CD4-positive, alpha-beta T cell treated with Interleukin-6 at 100 ng/mL for 8 hours (primary cell): ENCODE measurements around the gene TUB.

ENCODE experiments used
- DNase-seq: peaks from one replicate; pipeline ENCODE4 v3.0.0-alpha.2; 2020; ENCODE audit warnings: mixed read lengths, low spot score

The TUB gene, protein sequence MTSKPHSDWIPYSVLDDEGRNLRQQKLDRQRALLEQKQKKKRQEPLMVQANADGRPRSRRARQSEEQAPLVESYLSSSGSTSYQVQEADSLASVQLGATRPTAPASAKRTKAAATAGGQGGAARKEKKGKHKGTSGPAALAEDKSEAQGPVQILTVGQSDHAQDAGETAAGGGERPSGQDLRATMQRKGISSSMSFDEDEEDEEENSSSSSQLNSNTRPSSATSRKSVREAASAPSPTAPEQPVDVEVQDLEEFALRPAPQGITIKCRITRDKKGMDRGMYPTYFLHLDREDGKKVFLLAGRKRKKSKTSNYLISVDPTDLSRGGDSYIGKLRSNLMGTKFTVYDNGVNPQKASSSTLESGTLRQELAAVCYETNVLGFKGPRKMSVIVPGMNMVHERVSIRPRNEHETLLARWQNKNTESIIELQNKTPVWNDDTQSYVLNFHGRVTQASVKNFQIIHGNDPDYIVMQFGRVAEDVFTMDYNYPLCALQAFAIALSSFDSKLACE

DNA sequence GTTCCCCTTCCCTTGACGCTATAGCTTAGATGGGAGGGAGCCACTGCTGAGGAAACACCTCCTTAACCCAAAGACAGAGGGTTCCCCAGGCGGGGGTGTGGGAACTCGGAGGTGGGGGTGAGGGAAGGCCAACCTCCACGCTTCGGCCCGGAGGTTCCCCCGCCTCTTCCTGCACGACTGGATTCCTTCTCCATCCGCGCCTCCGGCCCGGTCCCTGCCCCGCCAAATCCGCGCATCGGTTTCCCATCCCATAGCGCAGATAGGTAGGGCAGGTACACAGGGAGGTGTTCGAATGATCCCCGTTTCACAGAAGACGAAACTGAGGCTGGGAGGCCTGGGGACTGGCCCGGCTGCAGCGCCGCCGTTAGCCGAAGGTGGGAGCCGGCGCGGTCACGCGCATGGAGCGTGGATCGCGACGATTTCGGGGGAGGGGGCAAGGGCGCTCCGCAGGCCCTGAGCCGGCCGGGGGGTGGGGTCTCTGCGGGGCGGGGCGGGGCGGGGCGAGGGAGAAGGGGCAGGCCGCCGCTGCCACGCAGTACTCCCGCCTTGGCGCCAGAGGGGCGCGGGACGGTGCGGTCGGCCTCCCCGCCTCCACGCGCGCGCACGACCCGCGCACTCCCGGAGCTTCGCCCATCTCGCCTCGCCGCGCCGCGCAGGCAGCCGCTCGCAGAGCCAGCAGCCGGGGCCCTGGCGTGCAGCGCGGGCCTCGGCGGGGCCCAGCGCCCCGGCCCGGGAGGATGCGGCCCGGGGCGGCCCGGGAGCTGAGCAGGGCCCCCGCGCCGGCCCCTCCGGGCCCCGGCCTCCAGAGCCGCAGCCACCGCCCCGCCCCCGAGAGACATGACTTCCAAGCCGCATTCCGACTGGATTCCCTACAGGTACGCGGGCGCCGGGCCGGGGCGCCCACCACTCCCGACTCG lies at the start of gene TUB:
TSS of gene TUB (plus strand) at position 538 of the 917 bp plus-strand sequence. CDS start at position 838, 300 bp downstream.
- no peak for DNase-seq

DNA sequence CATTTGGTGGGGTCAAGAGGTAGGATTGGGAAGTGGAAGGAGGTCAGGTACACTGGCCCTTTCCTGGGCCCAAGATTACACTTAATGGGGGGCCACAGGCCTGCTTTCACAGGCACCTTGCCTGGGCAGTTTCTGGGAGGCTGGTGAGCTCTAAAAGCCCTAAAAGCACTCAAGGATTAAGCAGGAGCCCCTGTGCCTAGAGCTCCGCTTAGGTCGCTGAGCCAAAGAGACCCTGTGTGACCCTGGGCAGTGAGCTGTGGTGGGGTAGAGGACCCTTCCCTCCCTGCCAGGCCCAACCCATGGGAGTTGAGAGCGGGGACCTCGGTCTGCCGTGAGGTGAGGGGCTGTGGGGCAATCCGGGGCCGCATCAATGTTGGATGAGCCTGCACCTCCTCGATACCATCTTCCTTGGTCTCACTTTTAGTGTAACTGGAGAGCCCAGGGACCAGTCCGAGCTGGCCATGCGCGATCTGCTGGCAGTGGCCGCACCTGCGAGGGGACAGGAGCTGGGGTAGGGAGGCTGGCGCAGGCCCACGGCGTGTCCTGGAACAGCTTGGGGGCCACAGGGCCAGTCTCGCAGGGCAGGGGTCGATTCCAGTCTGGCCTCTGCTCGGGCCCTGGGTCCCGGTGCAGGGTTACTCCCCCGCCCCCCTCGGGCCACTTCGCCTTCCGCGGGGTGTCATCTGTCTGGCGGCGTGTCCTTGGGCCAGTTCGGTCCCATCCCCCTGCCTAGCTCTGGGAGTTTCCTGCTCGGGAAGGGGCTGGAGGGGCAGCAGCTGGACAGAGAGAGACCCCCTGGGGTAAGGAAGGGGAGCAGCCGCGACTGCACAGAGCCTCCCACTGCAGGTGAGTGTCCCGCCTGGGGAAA lies 49.5 kb upstream of the TUB start:
- no peak for DNase-seq

DNA sequence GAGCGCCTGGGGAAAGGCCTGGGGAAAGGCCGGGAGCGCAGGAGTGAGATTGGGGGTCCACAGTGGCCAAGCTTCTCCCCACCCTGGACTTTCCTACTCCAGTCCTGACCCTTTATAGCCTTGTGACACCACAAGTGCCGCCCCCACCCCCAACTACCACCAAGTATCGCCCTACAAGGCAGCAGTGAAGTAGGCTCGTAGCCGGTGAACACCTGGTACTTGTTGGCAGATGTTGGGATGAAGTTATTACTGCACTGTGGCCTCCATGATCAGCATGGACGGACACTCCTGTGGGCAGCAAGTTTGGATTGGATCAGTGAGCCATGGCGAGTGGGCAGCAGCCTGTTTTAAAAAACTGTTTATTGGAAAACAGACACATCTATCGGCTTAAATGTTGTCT lies 48.9 kb upstream of the TUB start:
- no peak for DNase-seq

DNA sequence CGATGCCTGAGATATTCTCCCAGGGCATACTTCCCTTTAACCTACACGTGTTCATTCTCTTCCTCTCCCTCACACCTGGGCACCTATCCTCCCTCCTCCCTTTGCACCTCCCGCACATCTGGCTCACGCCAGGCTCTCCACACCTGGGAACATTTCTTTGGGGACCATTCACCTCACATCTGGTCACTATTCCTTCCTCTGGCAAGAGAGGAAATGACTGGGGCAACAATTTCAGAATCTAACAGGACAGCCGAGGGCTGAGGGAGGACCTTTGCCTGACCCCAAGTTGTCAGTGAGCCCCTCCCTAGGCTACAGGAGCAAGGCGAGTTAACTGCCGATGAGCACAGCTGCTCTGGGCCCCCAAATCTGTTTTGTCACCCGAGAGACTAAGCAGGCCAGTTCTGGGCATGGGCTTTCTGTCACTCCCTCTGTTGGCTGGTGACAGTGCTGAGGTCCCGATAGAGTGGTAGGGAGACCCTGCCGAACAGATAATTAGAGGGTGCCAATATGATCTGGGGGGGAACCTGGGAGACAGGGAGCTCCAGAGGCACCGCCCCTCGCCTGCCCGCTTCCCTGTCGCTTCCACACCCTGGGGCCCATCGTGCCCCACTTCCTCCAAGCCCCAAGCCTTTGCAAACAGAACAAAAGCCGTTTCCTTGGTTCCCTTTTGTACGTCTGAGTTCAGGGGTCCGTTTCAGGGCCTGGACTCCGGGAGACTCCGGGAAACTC lies 48.3 kb upstream of the TUB start:
- DNase-seq = no peak

DNA sequence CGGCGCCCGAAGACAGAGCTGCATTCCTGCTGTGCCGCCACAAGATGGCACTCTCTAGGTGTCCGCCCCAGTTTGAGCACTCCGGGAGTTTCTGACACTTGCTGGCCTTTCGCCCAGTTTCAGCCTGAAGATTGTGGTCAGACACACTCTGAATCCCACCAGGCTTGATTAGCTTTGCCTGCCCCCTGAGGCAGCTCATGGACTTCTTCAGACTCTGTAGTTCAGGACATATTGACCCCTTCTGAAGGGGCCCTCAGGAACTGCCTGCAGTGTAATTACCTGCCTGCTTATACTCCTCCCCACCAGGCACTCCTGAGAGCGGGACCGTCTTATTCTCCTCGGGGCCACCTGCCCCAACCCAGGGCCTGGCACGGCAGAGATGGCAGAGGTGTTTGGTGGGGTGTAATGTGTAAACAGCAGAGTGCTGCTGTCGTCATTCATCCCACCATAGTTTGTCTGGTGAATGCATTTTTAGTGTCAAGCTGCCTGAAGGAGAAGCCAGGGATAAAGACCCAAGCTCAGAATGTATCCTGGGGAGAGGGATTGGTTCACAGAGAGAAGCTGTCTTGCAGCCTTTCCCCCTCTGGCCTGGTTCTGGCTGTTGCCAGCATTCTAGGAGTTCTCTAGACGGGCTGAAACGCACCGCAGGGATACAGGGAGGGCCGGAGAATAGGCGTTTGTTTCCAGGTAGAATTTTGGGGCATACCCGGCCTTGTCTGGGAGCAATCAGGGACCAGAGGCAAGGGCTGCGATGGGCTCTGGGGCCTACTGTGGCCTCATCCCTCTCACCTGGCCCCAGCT lies 47.5 kb upstream of the TUB start:
- peak; percentile 43 for DNase-seq

DNA sequence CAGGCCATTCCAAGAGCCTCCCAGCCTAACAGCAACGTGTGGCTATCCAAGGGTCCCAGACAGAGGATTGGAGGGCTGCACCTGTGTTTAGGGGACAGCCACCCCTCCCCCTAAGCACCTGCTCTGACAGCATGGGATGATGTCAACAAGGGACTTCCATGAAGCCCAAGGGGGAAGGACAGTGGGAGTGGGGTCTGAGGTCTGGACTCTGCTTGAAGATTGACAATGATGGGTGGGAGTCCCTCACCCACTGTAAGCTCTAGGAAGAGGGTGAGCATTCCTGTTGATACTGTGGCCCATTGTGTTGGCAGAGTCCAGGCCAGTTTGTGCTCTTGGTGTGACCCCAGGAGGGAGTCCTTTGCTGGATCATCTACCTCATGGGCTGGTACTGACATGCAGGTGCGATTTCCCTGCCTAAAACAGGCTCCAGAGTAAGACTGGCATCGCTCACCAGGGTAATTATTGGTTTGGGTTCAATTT lies 46.9 kb upstream of the TUB start:
- DNase-seq = no peak

DNA sequence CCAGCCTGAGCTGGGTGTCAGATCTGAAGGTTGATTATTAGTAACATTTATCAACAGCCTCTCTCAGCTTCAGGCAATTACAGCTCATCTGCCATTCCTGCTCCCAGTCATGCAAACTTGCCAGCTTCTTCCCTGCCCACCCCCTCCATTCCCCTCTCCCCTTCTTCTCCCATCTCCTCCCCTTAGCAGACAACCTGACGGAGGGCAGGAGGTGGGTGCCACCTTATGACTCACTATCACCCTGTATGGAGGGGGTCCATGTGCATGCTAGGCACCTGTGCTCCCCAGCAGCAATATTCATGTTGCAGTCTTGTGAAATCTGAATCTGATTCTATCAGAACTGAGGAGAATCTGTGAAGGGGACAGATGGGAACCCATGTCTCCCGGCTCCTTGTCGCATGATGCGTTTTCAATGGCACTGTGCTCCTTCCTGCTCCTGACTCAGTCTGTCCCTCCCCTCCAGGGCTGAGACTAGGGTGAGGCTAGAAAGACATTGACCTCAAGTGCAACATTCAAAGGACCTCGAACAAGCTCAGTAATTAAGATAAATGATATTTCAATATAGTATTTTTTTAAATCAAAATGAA lies 46.3 kb upstream of the TUB start:
- DNase-seq = no peak

DNA sequence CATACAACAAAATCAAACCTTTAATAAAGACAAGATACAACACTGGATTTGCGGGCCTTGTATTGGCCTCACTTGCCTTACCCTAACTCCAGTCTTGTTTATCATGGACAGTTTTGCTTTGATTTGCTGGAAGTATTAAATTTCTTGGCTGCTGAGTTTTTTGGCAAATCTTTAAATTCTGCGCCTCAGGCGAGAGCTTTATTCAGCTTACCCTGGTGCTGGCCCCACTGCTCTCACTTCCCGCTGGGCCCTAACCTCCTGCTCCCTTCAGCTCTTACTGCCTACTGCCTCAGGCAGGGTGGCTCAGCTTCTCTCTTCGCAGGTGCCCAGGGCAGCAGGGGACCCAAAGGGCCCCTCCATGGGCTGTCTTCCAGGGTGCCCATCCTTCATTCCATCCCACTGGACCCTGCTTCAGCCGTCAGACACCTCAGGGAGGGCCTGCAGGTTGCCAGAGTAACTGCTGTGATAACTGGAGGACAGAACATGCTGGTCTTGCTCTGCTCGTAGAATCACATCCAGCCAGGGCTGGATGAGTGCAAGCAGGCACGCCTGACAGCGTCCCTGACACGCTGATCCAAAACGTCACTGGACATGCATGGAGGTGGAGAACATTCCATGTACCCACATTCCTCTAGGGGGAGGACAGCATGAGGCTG lies 45.7 kb upstream of the TUB start:
- no peak for DNase-seq

DNA sequence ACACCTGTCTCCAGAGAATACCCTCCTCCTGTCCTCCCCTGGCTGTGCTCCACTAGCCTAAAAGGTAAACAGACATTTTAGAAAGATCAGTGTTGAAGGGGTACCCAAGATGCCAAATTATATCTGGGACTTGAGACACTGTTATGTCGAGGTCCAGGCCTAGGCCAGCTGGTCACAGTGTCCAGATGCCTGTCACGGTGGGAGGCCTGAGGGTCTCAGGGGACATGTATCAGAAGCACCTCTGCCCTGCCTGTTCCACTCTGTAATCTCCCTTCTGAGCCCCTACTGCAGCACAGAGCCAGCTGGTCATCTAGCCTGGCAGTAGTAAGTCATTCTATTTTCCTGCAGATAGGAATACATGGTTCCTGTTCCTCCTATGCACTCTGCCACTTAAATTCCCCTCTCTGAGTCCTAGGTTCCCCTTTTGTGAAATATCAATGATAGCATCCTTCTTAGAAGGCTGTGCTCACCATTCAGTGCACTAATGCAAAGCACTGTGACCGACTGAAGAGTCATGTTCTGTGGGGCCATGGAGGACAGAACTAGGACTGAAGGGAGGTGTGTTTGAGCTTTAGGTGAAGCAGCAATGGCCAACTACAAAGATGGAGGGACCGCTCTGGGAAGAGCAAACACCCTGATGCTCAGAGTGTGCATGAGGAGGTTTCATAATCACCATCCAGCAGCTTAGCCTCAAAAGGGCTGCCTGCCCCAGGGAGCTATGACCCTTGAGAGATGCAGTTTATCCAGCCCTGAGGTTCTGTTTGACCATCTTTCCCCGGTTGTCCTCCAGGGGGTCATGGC lies 44.8 kb upstream of the TUB start:
- no peak for DNase-seq

DNA sequence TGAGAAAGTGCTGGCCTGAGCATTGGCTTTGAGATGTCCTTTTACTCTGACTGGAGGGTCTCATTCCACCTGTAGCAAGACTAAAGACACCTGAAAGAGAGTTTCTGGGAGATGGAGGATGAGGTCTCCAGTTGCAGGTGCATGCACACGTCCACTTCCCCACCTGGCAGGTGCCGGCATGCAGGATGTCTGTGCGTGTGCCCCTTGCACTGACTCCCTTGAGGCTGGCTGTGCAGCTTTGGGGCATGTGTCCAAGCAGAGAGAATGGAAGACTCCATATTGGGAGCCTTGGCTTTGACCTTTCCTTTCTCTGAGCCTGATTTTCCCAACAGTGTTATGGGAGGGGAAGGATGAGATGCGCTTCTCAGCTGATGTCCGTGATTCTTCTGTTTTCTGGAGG lies 44.0 kb upstream of the TUB start:
- DNase-seq = no peak

DNA sequence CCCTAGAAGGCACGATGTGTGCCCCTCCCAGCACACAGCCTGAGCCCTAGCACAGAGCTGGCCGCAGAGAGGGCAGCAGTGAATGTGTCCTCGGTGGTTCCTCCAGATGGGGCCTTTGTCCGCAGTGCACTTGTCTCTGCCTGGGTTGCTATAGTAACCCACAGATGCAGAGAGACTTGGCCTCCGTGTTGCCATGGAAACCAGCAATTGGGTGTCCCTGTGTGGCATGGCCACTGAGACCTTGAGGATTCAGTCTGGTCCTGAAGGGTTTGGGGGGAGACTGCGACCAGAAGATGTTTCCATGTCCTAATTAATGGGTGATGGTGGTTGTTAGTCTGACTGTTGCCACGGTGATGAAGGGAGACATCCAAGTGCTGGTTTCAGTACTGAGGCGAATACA lies 42.6 kb upstream of the TUB start:
- DNase-seq = no peak

DNA sequence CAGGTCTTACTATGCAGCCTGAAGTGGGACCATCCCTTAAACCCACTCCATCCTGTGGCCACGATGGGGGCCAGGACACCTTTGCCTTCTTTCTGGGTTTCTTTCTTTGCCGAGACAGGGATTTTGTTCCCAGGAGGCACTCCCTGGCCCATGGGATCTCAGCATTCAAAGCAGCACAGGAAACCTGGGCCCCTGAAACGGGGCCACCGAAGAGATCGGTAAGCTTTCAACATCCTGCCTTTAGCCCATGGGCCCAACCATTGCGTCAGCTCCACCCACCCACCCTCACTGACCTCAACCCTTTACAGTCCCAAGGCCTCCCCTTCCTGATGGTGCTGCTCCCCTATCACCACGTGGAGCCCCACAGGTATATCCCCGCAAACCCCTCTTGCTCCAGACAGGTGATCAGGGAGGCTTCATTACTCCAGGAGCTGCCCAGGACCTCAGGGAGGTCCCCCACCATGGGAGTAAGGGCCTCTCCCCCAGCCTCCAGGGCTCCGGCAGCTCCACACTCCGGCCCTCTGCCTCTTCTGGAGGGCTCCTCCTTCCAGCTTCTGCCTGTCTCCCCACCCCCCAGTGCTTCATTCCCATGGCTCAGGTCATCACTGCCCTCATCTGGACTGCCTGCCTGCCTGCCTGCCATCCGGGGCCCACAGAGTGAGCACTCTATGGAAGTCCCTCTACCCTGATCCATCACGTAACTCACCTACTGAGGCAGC lies 42.0 kb upstream of the TUB start:
- DNase-seq = no peak

DNA sequence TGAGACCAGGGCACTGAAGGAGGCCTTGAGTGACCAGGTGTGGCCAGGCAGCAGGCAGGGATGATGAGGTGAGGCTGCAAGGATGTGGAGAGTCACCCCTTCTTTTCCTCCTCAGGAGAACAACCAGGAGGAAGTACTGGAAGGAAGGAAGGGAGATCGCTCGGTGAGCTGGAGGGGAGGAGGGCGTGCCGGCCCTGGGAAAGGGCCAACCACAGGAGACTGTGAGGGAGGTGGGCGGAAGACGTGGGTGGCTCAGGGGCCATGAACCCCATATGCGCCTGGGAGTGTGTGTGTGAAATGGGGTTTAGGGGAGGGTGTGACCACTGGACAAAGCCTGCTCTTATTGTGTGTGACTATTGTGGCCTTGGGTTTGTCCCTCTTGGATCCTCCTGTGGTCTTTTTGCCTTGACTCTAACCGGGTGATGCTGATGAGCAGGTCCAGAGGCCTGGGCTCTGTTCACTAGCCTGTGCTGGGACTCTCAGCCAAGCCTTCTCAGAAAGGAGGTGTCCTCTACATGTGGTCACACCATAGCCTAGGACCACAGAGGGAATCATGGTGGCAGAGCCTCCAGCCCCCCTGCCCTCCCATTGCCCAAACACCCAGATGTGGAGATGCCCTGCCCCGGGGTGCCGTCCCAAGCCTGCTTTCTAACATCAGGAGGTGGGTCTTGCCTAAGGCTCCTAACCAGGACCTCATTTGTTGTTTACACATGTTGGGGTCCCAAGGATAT lies 41.3 kb upstream of the TUB start:
- no peak for DNase-seq

DNA sequence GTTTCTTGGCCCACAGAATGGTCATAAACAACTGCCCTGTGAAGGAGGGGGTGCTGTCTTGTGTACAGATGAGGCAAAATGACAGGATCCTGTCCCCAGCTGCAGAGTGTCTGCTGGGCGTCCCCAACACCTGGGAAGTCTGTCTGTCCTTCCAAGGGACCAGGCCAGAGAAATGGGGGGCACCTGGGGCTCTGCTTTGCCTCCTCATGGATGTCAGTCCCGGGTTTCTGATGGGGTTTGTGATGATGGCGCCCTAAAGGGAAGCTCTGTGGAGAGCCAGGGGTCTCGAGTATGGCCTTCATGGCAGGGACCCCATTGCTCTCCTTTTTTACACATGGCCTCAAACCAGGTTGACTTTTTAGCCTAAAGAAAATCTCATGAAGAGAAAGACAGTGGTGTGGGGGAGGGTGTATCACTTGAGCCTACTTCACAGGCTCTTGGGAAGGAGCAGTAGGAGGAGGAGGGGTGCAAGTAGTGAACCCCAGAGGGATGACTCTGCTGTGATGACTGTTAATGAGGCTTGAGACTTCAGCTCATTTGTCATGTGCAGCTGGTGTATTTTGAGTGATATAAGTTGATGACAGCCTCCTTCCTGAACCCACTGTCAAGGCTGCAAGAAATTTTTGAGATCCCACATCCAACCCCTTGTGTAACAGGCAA lies 40.6 kb upstream of the TUB start:
- DNase-seq = no peak

DNA sequence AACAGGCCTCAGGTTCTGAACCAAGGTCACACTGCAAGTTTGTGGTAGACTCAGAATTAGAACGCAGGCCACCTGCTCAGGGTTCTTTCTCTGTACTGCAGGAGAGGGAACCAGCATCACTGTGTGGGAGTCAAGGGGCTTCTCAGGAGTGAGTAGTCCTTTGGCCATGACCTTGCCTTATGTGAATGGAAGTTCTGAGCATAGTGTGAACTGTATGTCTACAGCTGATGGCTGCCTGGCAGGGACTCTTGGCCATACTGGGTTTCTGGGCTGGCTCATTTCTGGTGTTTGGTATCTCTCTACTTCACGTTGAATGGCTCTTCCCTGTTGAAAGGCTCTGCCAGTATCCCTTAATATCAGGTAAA lies 40.1 kb upstream of the TUB start:
- no peak for DNase-seq

DNA sequence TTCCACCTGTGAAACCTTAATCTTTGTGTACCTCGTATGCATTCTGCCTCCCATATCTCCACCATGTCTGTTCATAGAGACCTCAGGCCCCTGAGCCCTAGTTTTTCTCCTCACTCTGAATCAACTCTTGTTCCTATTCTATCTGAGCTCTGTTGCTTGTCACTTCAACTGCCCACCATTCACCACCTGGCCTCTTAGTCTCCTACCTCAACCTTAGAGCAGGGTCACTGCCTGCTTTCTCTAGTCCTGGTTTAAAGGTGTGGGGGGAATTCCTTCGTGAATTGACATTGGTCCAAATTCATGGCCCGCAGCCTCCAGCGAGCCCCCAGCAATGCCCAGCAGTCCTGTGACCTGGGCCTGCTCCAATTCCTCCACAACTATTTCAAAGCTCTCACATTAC lies 39.4 kb upstream of the TUB start:
- DNase-seq = no peak

DNA sequence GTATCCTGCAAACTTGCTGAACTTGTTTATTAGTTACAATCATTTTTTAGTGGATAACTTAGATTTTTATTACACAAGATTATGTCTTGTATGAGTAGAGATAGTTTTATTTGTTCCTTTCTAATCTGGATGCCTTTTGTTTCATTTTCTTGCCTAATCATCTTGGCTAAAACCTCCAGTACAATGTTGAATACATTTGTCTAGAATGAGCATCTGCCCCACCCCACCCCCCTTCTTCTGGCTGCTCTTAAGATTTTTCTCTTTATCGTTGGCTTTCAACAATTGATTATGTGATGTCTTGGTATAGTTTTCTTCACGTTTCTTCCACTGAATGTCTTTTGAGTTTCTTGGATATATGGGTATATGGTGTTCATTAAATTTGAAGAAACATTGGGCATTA lies 37.3 kb upstream of the TUB start:
- DNase-seq = no peak
